ENCODE results near the gene NUP210L. TPM values are rescaled to one million over a fixed set of nuclear protein-coding genes. Genes with fewer than 3 reads are reported as not detected.

The NUP210L gene
- total and polyA plus RNA-seq, 2 of the 13 experiments (the other 11 are each of a cell fraction or from before 2014, with no cell fraction given) = not detected

- peaks cover 10 to 25% of the 10 kb centered on the region in 2 experiments; a peak in 4 of 5 replicates for H3K36me3 ChIP-seq (replicated peaks in 1 of 2; ENCODE audit: control insufficient read depth in 1 of 2, insufficient read depth in 2 of 2, low read length in 2 of 2)
- H3K4me1 ChIP-seq (ENCODE audit: insufficient read depth, low read length) = peaks cover 51% of the 10 kb centered on the region
- no peak overlapping the region for H3K27ac ChIP-seq (ENCODE audit: extremely low read length, insufficient read depth, low read length)
- H3K4me3 ChIP-seq (replicated peaks in 1 of 3; ENCODE audit: insufficient read depth in 1 of 3, low read depth in 2 of 3, low read length in 3 of 3) = no peak overlapping the region
- H2AFZ ChIP-seq (ENCODE audit: low read length) = no peak overlapping the region
- BruUV-seq (replicated peaks) = no TSS peak
- H3K9me3 ChIP-seq (ENCODE audit: low read length) = no peaks in the 10 kb centered on the region
- TF ChIP-seq JUND (CRISPR knock-in tag; IDR thresholded peaks at IDR 0.05) = no peak
- in situ Hi-C loops (cut with HindIII; ENCODE audit: extremely low pct_ligation_motif_present, low pct_unique_long_range_greater_than_20kb) (no loop called here), intact Hi-C loops (cut with micrococcal nuclease; ENCODE audit: unreplicated experiment) (no loop called here)
- CTCF ChIA-PET (ENCODE audit: low intra/inter-chr PET ratio, low total read pairs) = no interaction called here
- no peak for DNase-seq (ENCODE audit: low spot score)
- no peaks in the 10 kb centered on the region; a peak in 1 of 5 replicates for H3K27me3 ChIP-seq (ENCODE audit: control insufficient read depth in 1 of 2, insufficient read depth in 2 of 2, low read length in 2 of 2)
- POLR2A ChIA-PET = no interaction called here
- ATAC-seq = no peak
- H3K4me2 ChIP-seq (ENCODE audit: low read depth, low read length) = no peak overlapping the region
- no peak for FAIRE-seq
- H4K20me1 ChIP-seq (ENCODE audit: insufficient read depth, low read length) = peaks cover 47% of the 10 kb centered on the region
- peaks cover 80% of the 10 kb centered on the region for H3K79me2 ChIP-seq (ENCODE audit: insufficient read depth, low read length)
- WGBS (ENCODE audit: low lambda C conversion rate) = 72% methylated on average over 2 of the region's 2 CpGs
- no peak overlapping the region for H3K9ac ChIP-seq (ENCODE audit: insufficient read depth, low read depth, low read length)
Measured at GRCh38 chr1:154178013-154178412, 23.1 kb upstream of the NUP210L start.

DNA sequence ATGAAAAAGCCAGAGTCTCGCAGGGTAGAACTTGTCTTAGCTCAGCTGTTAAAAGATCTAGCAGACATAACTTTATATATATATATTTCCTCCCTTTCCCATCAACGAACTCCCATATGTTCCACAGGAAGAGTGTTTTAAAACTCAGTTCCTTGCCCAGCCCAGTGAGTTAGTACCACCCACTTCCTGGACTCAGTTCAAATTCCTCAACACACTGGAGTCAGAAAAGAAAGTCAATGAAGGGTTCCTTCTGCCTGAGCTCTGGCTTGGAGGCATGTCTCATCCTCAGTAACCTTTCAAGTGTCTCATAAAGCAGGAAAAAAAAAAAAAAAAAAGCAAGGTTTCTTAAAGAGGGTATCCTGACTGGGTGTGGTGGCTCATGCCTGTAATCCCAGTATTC is 21.5 kb upstream of the NUP210L start:
- WGBS (ENCODE audit: low lambda C conversion rate) = 96% methylated on average over 2 of the region's 2 CpGs
- H3K4me2 ChIP-seq (ENCODE audit: low read depth, low read length) = no peak overlapping the region
- H3K27me3 ChIP-seq (ENCODE audit: control insufficient read depth in 1 of 2, insufficient read depth in 2 of 2, low read length in 2 of 2) = no peaks in the 10 kb centered on the region
- H2AFZ ChIP-seq (ENCODE audit: low read length) = no peak overlapping the region
- ATAC-seq (no peak), DNase-seq (ENCODE audit: low spot score) (no peak), FAIRE-seq (no peak)
- peaks cover 44% of the 10 kb centered on the region for H3K4me1 ChIP-seq (ENCODE audit: insufficient read depth, low read length)
- TF ChIP-seq SALL1 (CRISPR knock-in tag; IDR thresholded peaks at IDR 0.05) (no peak), BRF2 (CRISPR knock-in tag; IDR thresholded peaks at IDR 0.05) (no peak), NFIB (CRISPR knock-in tag; IDR thresholded peaks at IDR 0.05; ENCODE audit: borderline replicate concordance) (no peak), HES4 (CRISPR knock-in tag; IDR thresholded peaks at IDR 0.05; ENCODE audit: borderline replicate concordance) (no peak)
- CTCF ChIA-PET (ENCODE audit: low intra/inter-chr PET ratio, low total read pairs) = no interaction called here
- peaks cover 34% of the 10 kb centered on the region for H4K20me1 ChIP-seq (ENCODE audit: insufficient read depth, low read length)
- POLR2A ChIA-PET = no interaction called here
- H3K27ac ChIP-seq (ENCODE audit: extremely low read length, insufficient read depth, low read length) = no peak overlapping the region
- intact Hi-C loops (cut with micrococcal nuclease; ENCODE audit: unreplicated experiment) (no loop called here), in situ Hi-C loops (cut with HindIII; ENCODE audit: extremely low pct_ligation_motif_present, low pct_unique_long_range_greater_than_20kb) (no loop called here)
- no TSS peak for BruUV-seq (replicated peaks)
- H3K4me3 ChIP-seq (replicated peaks in 1 of 3; ENCODE audit: insufficient read depth in 1 of 3, low read depth in 2 of 3, low read length in 3 of 3) = no peak overlapping the region
- H3K9me3 ChIP-seq (ENCODE audit: low read length) = no peaks in the 10 kb centered on the region
- H3K9ac ChIP-seq (ENCODE audit: insufficient read depth, low read depth, low read length) = no peak overlapping the region
- peaks cover 66% of the 10 kb centered on the region for H3K79me2 ChIP-seq (ENCODE audit: insufficient read depth, low read length)
- peaks cover 23 to 42% of the 10 kb centered on the region in 2 experiments for H3K36me3 ChIP-seq (replicated peaks in 1 of 2; ENCODE audit: control insufficient read depth in 1 of 2, insufficient read depth in 2 of 2, low read length in 2 of 2)

Measured in HepG2 (cell line).